Measurements from ENCODE around the gene PRRC2A.
A peak's percentile ranks its signal among the peaks of the same experiment; 100 is the strongest.

Gene PRRC2A

GRCh38 chr6:31677955-31678354 lies 57.4 kb downstream of the PRRC2A start:
- H3K36me3 ChIP-seq (ENCODE audit: control insufficient read depth in 2 of 2, insufficient read depth in 1 of 2, low read length in 2 of 2): peaks cover under 1 to 9% of the 10 kb centered on the region in 2 experiments; a peak in 2 of 3 replicates
- H3K27ac ChIP-seq (ENCODE audit: extremely low read depth, low read depth, low read length): no peak overlapping the region
- no peaks in the 10 kb centered on the region for H3K9me3 ChIP-seq (ENCODE audit: control insufficient read depth, insufficient read depth, low read depth, low read length)
- H3K4me1 ChIP-seq (ENCODE audit: control insufficient read depth, insufficient read depth, low read length): no peaks in the 10 kb centered on the region; the same call in 1 of the 2 replicates
- TF ChIP-seq KLF16 (tag by site-specific recombination; IDR thresholded peaks at IDR 0.05) (no peak), ZNF341 (tag by site-specific recombination; IDR thresholded peaks at IDR 0.05; ENCODE audit: low read depth) (peak; percentile 57)
- H3K4me3 ChIP-seq (ENCODE audit: low read depth, low read length): no peak overlapping the region
- POLR2A ChIA-PET: interaction anchor here (1.0 to 1.5 kb wide), 4 partner anchors 17 to 150 kb away, joined by 3 to 6 read pairs (median 6); partner anchors contain the start of genes ABHD16A, C6orf47, CLIC1 and HSPA1B
- CTCF ChIA-PET: interaction anchor here (0.5 to 1.3 kb wide), 6 partner anchors 11 to 275 kb away, joined by 3 to 6 read pairs (median 3); partner anchors contain the start of genes ATP6V1G2 and MSH5

DNA sequence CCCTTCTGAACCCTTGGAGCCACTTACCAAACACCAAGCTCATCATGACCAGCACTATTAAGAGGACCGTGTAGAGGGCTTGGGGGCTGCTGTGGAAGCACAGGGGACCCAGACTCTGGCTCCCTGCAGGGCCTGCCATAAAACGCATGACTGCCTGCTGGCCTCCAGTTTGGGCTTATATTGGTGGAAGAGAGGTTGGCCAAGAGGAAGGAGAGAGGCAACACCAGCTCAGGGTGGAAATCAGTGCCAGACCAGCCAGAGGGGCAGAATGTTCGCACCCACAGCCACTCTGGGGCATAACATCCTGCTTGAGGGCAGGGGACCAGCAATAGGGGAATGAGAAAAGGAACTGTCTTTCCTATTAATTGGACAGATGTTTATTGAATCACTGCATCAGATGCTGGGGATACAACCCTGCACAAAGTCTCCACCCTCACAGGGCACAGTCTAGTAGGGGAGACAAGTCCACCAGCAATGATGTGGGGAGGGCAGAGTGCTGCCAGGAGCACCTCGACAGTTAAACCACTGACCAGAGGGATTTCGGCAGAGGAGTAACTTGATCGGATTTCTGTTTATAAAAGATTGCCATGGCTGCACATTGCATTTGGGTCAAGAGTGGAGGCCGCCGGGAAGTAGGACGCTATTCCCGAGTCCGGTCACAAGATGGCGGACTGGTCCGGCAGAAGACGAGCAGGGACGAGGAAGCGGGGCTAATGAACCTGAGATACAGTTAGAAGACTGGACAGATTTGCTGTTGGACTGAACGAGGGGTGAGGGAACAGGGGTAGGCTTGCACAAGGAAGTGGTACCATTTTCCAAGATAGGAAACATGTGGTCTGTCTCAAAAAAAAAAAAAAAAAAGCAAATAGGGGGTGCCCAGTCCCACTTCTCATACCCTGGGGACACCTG lies 60.0 kb downstream of the PRRC2A start, which contains the start of gene LY6G5C:
LY6G5C (minus strand) TSS at position 842 of the 909 bp plus-strand sequence; CDS start at position 148, 694 bp downstream.
- CTCF ChIA-PET: interaction anchor here (0.5 to 2.3 kb wide), 31 partner anchors 10 to 1114 kb away, joined by 3 to 24 read pairs (median 4); partner anchors contain the start of genes CSNK2B, LY6G6C and MSH5
- peak within 1 kb of the TSS; percentile 27 for H3K4me3 ChIP-seq (ENCODE audit: low read depth, low read length)
- no peak for TF ChIP-seq KLF9 (tag by site-specific recombination; IDR thresholded peaks at IDR 0.05; ENCODE audit: low read depth)
- no peak for TF ChIP-seq ZNF596 (tag by site-specific recombination; IDR thresholded peaks at IDR 0.05)
- TF ChIP-seq ZNF654 (tag by site-specific recombination; IDR thresholded peaks at IDR 0.05; ENCODE audit: low read depth): peak; percentile 98
- TF ChIP-seq, protein P1, sequence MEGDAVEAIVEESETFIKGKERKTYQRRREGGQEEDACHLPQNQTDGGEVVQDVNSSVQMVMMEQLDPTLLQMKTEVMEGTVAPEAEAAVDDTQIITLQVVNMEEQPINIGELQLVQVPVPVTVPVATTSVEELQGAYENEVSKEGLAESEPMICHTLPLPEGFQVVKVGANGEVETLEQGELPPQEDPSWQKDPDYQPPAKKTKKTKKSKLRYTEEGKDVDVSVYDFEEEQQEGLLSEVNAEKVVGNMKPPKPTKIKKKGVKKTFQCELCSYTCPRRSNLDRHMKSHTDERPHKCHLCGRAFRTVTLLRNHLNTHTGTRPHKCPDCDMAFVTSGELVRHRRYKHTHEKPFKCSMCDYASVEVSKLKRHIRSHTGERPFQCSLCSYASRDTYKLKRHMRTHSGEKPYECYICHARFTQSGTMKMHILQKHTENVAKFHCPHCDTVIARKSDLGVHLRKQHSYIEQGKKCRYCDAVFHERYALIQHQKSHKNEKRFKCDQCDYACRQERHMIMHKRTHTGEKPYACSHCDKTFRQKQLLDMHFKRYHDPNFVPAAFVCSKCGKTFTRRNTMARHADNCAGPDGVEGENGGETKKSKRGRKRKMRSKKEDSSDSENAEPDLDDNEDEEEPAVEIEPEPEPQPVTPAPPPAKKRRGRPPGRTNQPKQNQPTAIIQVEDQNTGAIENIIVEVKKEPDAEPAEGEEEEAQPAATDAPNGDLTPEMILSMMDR (tag by site-specific recombination; IDR thresholded peaks at IDR 0.05): peak; percentile 68; the same call in 1 of the 2 replicates
- peak; percentile 28; the same call in 1 of the 2 replicates for TF ChIP-seq ZSCAN30 (tag by site-specific recombination; IDR thresholded peaks at IDR 0.05)
- TF ChIP-seq, protein P2, sequence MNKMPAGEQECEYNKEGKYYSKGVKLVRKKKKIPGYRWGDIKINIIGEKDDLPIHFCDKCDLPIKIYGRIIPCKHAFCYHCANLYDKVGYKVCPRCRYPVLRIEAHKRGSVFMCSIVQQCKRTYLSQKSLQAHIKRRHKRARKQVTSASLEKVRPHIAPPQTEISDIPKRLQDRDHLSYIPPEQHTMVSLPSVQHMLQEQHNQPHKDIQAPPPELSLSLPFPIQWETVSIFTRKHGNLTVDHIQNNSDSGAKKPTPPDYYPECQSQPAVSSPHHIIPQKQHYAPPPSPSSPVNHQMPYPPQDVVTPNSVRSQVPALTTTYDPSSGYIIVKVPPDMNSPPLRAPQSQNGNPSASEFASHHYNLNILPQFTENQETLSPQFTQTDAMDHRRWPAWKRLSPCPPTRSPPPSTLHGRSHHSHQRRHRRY (tag by site-specific recombination; IDR thresholded peaks at IDR 0.05): no peak
- TF ChIP-seq ZNF664 (tag by site-specific recombination; IDR thresholded peaks at IDR 0.05): no peak
- TF ChIP-seq OVOL3 (tag by site-specific recombination; IDR thresholded peaks at IDR 0.05): no peak
- TF ChIP-seq ZNF133 (tag by site-specific recombination; IDR thresholded peaks at IDR 0.05): no peak
- TF ChIP-seq, protein P3, sequence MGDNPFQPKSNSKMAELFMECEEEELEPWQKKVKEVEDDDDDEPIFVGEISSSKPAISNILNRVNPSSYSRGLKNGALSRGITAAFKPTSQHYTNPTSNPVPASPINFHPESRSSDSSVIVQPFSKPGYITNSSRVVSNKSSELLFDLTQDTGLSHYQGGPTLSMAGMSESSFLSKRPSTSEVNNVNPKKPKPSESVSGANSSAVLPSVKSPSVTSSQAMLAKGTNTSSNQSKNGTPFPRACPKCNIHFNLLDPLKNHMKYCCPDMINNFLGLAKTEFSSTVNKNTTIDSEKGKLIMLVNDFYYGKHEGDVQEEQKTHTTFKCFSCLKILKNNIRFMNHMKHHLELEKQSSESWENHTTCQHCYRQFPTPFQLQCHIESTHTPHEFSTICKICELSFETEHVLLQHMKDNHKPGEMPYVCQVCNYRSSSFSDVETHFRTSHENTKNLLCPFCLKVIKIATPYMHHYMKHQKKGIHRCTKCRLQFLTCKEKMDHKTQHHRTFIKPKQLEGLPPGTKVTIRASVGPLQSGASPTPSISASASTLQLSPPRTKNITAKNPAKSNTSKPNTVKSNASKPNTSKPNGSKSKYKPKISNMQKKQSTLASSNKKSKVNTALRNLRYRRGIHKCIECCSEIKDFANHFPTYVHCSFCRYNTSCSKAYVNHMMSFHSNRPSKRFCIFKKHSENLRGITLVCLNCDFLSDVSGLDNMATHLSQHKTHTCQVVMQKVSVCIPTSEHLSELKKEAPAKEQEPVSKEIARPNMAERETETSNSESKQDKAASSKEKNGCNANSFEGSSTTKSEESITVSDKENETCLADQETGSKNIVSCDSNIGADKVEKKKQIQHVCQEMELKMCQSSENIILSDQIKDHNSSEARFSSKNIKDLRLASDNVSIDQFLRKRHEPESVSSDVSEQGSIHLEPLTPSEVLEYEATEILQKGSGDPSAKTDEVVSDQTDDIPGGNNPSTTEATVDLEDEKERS (tag by site-specific recombination; IDR thresholded peaks at IDR 0.05): no peak
- TF ChIP-seq ZNF529 (tag by site-specific recombination; IDR thresholded peaks at IDR 0.05; ENCODE audit: insufficient replicate concordance): no peak
- no peak for TF ChIP-seq ZNF777 (tag by site-specific recombination; IDR thresholded peaks at IDR 0.05; ENCODE audit: borderline replicate concordance)
- TF ChIP-seq FEZF1 (tag by site-specific recombination; IDR thresholded peaks at IDR 0.05): no peak
- TF ChIP-seq ZNF335 (tag by site-specific recombination; conservative IDR thresholded peaks at IDR 0.05): no peak
- no peak for TF ChIP-seq SALL2 (tag by site-specific recombination; IDR thresholded peaks at IDR 0.05; ENCODE audit: borderline replicate concordance)
- no peak for TF ChIP-seq ZNF362 (tag by site-specific recombination; IDR thresholded peaks at IDR 0.05)
- no peak for TF ChIP-seq ZNF549 (tag by site-specific recombination; IDR thresholded peaks at IDR 0.05)
- TF ChIP-seq ZNF76 (tag by site-specific recombination; IDR thresholded peaks at IDR 0.05; ENCODE audit: borderline replicate concordance, low read depth): peak; percentile 76
- no peak for TF ChIP-seq ZSCAN23 (tag by site-specific recombination; IDR thresholded peaks at IDR 0.05)
- TF ChIP-seq, protein P4, sequence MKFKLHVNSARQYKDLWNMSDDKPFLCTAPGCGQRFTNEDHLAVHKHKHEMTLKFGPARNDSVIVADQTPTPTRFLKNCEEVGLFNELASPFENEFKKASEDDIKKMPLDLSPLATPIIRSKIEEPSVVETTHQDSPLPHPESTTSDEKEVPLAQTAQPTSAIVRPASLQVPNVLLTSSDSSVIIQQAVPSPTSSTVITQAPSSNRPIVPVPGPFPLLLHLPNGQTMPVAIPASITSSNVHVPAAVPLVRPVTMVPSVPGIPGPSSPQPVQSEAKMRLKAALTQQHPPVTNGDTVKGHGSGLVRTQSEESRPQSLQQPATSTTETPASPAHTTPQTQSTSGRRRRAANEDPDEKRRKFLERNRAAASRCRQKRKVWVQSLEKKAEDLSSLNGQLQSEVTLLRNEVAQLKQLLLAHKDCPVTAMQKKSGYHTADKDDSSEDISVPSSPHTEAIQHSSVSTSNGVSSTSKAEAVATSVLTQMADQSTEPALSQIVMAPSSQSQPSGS (tag by site-specific recombination; IDR thresholded peaks at IDR 0.05; ENCODE audit: low read depth): no peak
- TF ChIP-seq ZNF341 (tag by site-specific recombination; IDR thresholded peaks at IDR 0.05; ENCODE audit: low read depth): 0 out of 2 replicates have a peak, but pooled peaks have one; percentile 15
- TF ChIP-seq ZNF114 (tag by site-specific recombination; IDR thresholded peaks at IDR 0.05): no peak

More for the DNA sequence above, 60.0 kb downstream of the PRRC2A start, which contains the start of gene LY6G5C:
- Histone ChIP-seq H3K9me3 (ENCODE audit: control insufficient read depth, insufficient read depth, low read depth, low read length) (no peaks in the 10 kb centered on the region), H3K27ac (ENCODE audit: extremely low read depth, low read depth, low read length) (no peak within 1 kb of the TSS; the same call in 1 of the 2 replicates), H3K4me1 (ENCODE audit: control insufficient read depth, insufficient read depth, low read length) (no peaks in the 10 kb centered on the region; the same call in 1 of the 2 replicates), H3K36me3 (ENCODE audit: control insufficient read depth in 2 of 2, insufficient read depth in 1 of 2, low read length in 2 of 2) (peaks cover 0 to 5% of the 10 kb centered on the region in 2 experiments; a peak in 1 of 3 replicates)
- POLR2A ChIA-PET: interaction anchor here (0.6 to 2.1 kb wide), 15 partner anchors 9 to 272 kb away, joined by 3 to 15 read pairs (median 4); partner anchors contain the start of genes ABHD16A, C6orf47, CSNK2B and GPANK1
